ENCODE results near the gene SEMA4C.
A peak's percentile ranks its signal among the peaks of the same experiment; 100 is the strongest.

SEMA4C gene

GRCh38 chr2:96819128-96819875 lies 50.6 kb downstream of the SEMA4C start:
- DNase-seq, result peak; percentile 93

DNA sequence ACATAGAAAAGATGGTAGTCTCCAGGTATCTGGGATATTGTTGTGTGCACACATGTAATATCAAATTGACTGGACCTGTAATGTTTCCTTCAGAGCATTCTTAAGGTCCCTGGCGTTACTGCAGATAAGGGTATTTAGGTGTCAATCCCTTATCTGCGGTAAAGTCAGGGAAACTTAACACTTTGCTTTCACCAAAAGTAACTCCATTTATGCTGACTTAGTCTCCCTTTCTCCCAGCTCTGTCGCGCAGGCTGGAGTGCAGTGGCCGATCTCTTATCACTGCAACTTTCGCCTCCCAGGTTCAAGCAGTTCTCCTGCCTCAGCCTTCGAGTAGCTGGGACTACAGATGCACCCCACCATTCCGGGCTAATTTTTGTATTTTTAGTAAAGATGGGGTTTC lies 52.0 kb downstream of the SEMA4C start:
- peak; percentile 24 for DNase-seq

GRCh38 chr2:96816836-96817702 lies 52.8 kb downstream of the SEMA4C start:
- peak; percentile 25 for DNase-seq

- peak; percentile 98 for DNase-seq
Observed at GRCh38 chr2:96816127-96816835, 53.6 kb downstream of the SEMA4C start, which contains the start of gene CNNM3. Gene CNNM3 (plus strand): TSS chr2:96816268. CDS start chr2:96816278, 10 bp downstream.

- DNase-seq, result peak; percentile 50
Observed at GRCh38 chr2:96815326-96816126, 54.4 kb downstream of the SEMA4C start.

- DNase-seq, result no peak
Observed at GRCh38 chr2:96813656-96814055, 56.2 kb downstream of the SEMA4C start.

DNA sequence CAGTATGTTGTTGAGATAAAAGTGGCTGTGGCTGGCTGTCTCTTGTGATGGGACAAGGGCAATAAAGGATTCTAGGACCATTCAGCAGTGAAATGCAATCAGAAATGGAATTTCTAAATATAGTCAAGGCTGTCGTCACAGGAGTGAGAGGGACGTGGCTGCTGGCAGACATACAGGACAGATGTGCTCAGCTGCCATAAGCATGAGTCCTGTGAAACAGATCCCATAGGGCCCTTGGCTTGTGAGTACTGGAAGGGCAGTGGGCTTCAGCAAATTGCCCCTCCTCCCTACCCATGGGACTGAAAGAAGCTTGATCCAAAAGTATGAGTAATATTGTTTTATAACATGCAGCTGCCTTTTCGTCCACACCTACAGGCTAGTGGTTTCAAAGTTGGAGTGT lies 58.0 kb downstream of the SEMA4C start:
- no peak for DNase-seq

DNA sequence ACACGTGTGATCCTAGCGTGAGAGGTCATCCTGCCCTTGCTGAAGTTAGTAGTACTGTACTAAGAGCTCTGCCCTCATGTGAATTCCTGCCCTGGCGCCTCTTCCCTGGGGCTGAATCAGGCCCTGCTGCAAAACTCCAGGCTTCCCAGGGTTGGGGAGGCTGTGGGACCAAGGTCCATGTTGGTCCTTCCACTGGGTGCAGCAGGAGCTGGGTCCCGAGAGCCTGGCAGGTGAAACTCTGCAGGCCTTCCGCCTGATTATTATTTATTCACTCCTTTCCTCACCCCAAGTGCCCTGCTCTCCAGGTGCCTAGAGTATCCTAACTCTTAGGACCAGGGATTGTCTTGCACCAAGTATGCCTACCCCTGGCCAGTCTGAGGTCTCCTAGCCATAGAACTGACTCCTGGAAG lies 59.1 kb downstream of the SEMA4C start:
- DNase-seq, result no peak

DNA sequence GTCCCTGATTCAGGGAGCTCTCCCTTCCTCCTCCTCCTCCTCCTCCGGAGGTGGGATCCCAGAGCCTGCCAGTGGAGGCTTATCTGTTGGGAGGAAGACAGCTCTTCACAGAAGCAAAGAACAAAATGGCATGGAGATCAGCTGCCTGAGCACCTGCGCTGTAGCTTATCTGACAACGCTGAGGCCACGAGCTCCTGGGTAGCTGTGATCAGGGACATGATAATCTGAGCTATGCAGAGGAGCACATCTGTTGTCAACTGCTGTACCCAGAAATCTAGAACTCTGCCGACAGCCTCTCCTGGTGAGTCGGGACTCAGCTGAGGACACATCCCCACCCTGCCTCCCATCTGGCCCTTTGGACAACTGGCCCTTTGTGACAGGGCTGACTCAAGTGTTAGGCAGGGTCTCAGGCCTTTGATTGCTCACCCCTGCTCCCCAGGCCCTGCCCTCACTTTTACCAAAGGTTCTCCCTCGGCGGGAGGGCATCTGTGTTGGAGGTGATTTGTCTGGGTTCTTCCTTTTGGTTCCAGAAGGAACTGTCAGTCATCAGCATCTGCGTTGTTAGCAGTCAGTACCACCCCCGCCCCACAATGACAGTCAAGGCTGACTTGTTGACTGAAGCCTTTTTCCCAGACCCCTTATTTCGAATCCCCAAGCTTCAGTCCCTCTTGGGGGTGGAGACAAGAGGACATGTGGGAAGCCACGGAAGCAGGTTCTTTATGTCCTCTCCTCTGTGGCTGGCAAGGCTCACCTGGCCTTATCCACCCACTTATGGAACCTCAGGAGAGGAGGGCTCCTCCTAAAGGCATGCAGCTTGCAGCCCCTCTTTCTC lies 59.7 kb downstream of the SEMA4C start:
- DNase-seq, result peak; percentile 36
